ENCODE results near the gene RSU1. TPM values are rescaled to one million over a fixed set of nuclear protein-coding genes. Genes with fewer than 3 reads are reported as not detected.

RSU1 gene
- total RNA-seq, 1 experiment from 2014 or later, result 64.9 TPM

- Histone ChIP-seq H3K4me3 (ENCODE audit: insufficient read depth, low read depth, low read length) (no peak overlapping the region), H3K36me3 (replicated peaks; ENCODE audit: control insufficient read depth, insufficient read depth, low read length) (no peaks in the 10 kb centered on the region), H3K27me3 (ENCODE audit: control insufficient read depth, insufficient read depth, low read length) (no peaks in the 10 kb centered on the region)
- DNase-seq, result no peak
Observed at GRCh38 chr10:16717622-16718395, 99.4 kb downstream of the RSU1 start.

- DNase-seq, result no peak
- no peaks in the 10 kb centered on the region for H3K36me3 ChIP-seq (replicated peaks; ENCODE audit: control insufficient read depth, insufficient read depth, low read length)
- H3K27me3 ChIP-seq (ENCODE audit: control insufficient read depth, insufficient read depth, low read length), result no peaks in the 10 kb centered on the region
- H3K4me3 ChIP-seq (ENCODE audit: insufficient read depth, low read depth, low read length), result no peak overlapping the region
Observed at GRCh38 chr10:16716051-16716450, 101.2 kb downstream of the RSU1 start.

- H3K27me3 ChIP-seq (ENCODE audit: control insufficient read depth, insufficient read depth, low read length), result no peaks in the 10 kb centered on the region
- DNase-seq, result no peak
- no peak overlapping the region for H3K4me3 ChIP-seq (ENCODE audit: insufficient read depth, low read depth, low read length)
- no peaks in the 10 kb centered on the region for H3K36me3 ChIP-seq (replicated peaks; ENCODE audit: control insufficient read depth, insufficient read depth, low read length)
Observed at GRCh38 chr10:16713290-16713689, 103.9 kb downstream of the RSU1 start.

- Histone ChIP-seq H3K36me3 (replicated peaks; ENCODE audit: control insufficient read depth, insufficient read depth, low read length) (no peaks in the 10 kb centered on the region), H3K27me3 (ENCODE audit: control insufficient read depth, insufficient read depth, low read length) (no peaks in the 10 kb centered on the region), H3K4me3 (ENCODE audit: insufficient read depth, low read depth, low read length) (no peak overlapping the region)
- no peak for DNase-seq
Observed at GRCh38 chr10:16712883-16713282, 104.3 kb downstream of the RSU1 start.

- H3K27me3 ChIP-seq (ENCODE audit: control insufficient read depth, insufficient read depth, low read length), result no peaks in the 10 kb centered on the region
- DNase-seq, result no peak
- H3K36me3 ChIP-seq (replicated peaks; ENCODE audit: control insufficient read depth, insufficient read depth, low read length), result no peaks in the 10 kb centered on the region
- no peak overlapping the region for H3K4me3 ChIP-seq (ENCODE audit: insufficient read depth, low read depth, low read length)
Observed at GRCh38 chr10:16700331-16700730, 116.9 kb downstream of the RSU1 start.

- no peak for DNase-seq
- no peaks in the 10 kb centered on the region for H3K36me3 ChIP-seq (replicated peaks; ENCODE audit: control insufficient read depth, insufficient read depth, low read length)
- H3K27me3 ChIP-seq (ENCODE audit: control insufficient read depth, insufficient read depth, low read length), result no peaks in the 10 kb centered on the region
- no peak overlapping the region for H3K4me3 ChIP-seq (ENCODE audit: insufficient read depth, low read depth, low read length)
Observed at GRCh38 chr10:16699435-16700057, 117.7 kb downstream of the RSU1 start.

GRCh38 chr10:16698461-16698860 is 118.8 kb downstream of the RSU1 start:
- Histone ChIP-seq H3K4me3 (ENCODE audit: insufficient read depth, low read depth, low read length) (no peak overlapping the region), H3K27me3 (ENCODE audit: control insufficient read depth, insufficient read depth, low read length) (no peaks in the 10 kb centered on the region), H3K36me3 (replicated peaks; ENCODE audit: control insufficient read depth, insufficient read depth, low read length) (no peaks in the 10 kb centered on the region)
- DNase-seq, result no peak

- H3K36me3 ChIP-seq (replicated peaks; ENCODE audit: control insufficient read depth, insufficient read depth, low read length), result no peaks in the 10 kb centered on the region
- H3K4me3 ChIP-seq (ENCODE audit: insufficient read depth, low read depth, low read length), result no peak overlapping the region
- no peaks in the 10 kb centered on the region for H3K27me3 ChIP-seq (ENCODE audit: control insufficient read depth, insufficient read depth, low read length)
- DNase-seq, result no peak
Observed at GRCh38 chr10:16690417-16690816, 126.8 kb downstream of the RSU1 start.

- Histone ChIP-seq H3K27me3 (ENCODE audit: control insufficient read depth, insufficient read depth, low read length) (no peaks in the 10 kb centered on the region), H3K4me3 (ENCODE audit: insufficient read depth, low read depth, low read length) (no peak overlapping the region), H3K36me3 (replicated peaks; ENCODE audit: control insufficient read depth, insufficient read depth, low read length) (no peaks in the 10 kb centered on the region)
- DNase-seq, result no peak
Observed at GRCh38 chr10:16689696-16690095, 127.5 kb downstream of the RSU1 start.

- Histone ChIP-seq H3K4me3 (ENCODE audit: insufficient read depth, low read depth, low read length) (no peak overlapping the region), H3K36me3 (replicated peaks; ENCODE audit: control insufficient read depth, insufficient read depth, low read length) (no peaks in the 10 kb centered on the region), H3K27me3 (ENCODE audit: control insufficient read depth, insufficient read depth, low read length) (no peaks in the 10 kb centered on the region)
- DNase-seq, result no peak
Observed at GRCh38 chr10:16689227-16689626, 128.0 kb downstream of the RSU1 start.

GRCh38 chr10:16686054-16686902 is 130.9 kb downstream of the RSU1 start:
- Histone ChIP-seq H3K36me3 (replicated peaks; ENCODE audit: control insufficient read depth, insufficient read depth, low read length) (no peaks in the 10 kb centered on the region), H3K27me3 (ENCODE audit: control insufficient read depth, insufficient read depth, low read length) (no peaks in the 10 kb centered on the region), H3K4me3 (ENCODE audit: insufficient read depth, low read depth, low read length) (no peak overlapping the region)
- no peak for DNase-seq

- Histone ChIP-seq H3K36me3 (replicated peaks; ENCODE audit: control insufficient read depth, insufficient read depth, low read length) (no peaks in the 10 kb centered on the region), H3K27me3 (ENCODE audit: control insufficient read depth, insufficient read depth, low read length) (no peaks in the 10 kb centered on the region), H3K4me3 (ENCODE audit: insufficient read depth, low read depth, low read length) (no peak overlapping the region)
- no peak for DNase-seq
Observed at GRCh38 chr10:16685551-16685950, 131.7 kb downstream of the RSU1 start.

GRCh38 chr10:16681521-16681920 is 135.7 kb downstream of the RSU1 start:
- H3K36me3 ChIP-seq (replicated peaks; ENCODE audit: control insufficient read depth, insufficient read depth, low read length), result no peaks in the 10 kb centered on the region

GRCh38 chr10:16679511-16679910 is 137.7 kb downstream of the RSU1 start:
- Histone ChIP-seq H3K4me3 (ENCODE audit: insufficient read depth, low read depth, low read length) (no peak overlapping the region), H3K27me3 (ENCODE audit: control insufficient read depth, insufficient read depth, low read length) (no peaks in the 10 kb centered on the region), H3K36me3 (replicated peaks; ENCODE audit: control insufficient read depth, insufficient read depth, low read length) (no peaks in the 10 kb centered on the region)
- no peak for DNase-seq

More at GRCh38 chr10:16681521-16681920, 135.7 kb downstream of the RSU1 start:
- DNase-seq, result no peak
- H3K27me3 ChIP-seq (ENCODE audit: control insufficient read depth, insufficient read depth, low read length), result no peaks in the 10 kb centered on the region
- no peak overlapping the region for H3K4me3 ChIP-seq (ENCODE audit: insufficient read depth, low read depth, low read length)

GRCh38 chr10:16675334-16675733 is 141.9 kb downstream of the RSU1 start:
- Histone ChIP-seq H3K36me3 (replicated peaks; ENCODE audit: control insufficient read depth, insufficient read depth, low read length) (no peaks in the 10 kb centered on the region), H3K27me3 (ENCODE audit: control insufficient read depth, insufficient read depth, low read length) (no peaks in the 10 kb centered on the region), H3K4me3 (ENCODE audit: insufficient read depth, low read depth, low read length) (no peak overlapping the region)
- no peak for DNase-seq
